Measurements from ENCODE around the gene WWTR1. TPM values are rescaled to one million over a fixed set of nuclear protein-coding genes. Genes with fewer than 3 reads are reported as not detected.

The WWTR1 gene
- total RNA-seq, 1 experiment from 2014 or later, result 25.5 TPM

- peaks cover 38% of the 10 kb centered on the region for H3K4me1 Mint-ChIP-seq
- ChIA-PET POLR2A (no interaction called here), CTCF (no interaction called here)
- H3K9me3 Mint-ChIP-seq, result no peaks in the 10 kb centered on the region
- no peaks in the 10 kb centered on the region for H3K27me3 Mint-ChIP-seq (ENCODE audit: low read depth)
- no peak for TF ChIP-seq MXD4 (CRISPR knock-in tag; IDR thresholded peaks at IDR 0.05; ENCODE audit: borderline replicate concordance)
- TF ChIP-seq ZNF281 (CRISPR knock-in tag; IDR thresholded peaks at IDR 0.05), result no peak
- TF ChIP-seq RELA (CRISPR knock-in tag; IDR thresholded peaks at IDR 0.05; ENCODE audit: borderline replicate concordance), result no peak
- TF ChIP-seq ZNF219 (CRISPR knock-in tag; IDR thresholded peaks at IDR 0.05; ENCODE audit: borderline replicate concordance), result no peak
- TF ChIP-seq USF2 (CRISPR knock-in tag; IDR thresholded peaks at IDR 0.05), result no peak
- TF ChIP-seq TCF7 (CRISPR knock-in tag; IDR thresholded peaks at IDR 0.05; ENCODE audit: low read depth), result no peak
- TF ChIP-seq ZNF512 (CRISPR knock-in tag; IDR thresholded peaks at IDR 0.05; ENCODE audit: borderline replicate concordance), result no peak
- no peak for TF ChIP-seq ZBTB21 (CRISPR knock-in tag; IDR thresholded peaks at IDR 0.05; ENCODE audit: borderline replicate concordance)
- no peak for TF ChIP-seq NR3C1 (CRISPR knock-in tag; conservative IDR thresholded peaks at IDR 0.05; ENCODE audit: low read depth)
- TF ChIP-seq ZMAT4 (CRISPR knock-in tag; IDR thresholded peaks at IDR 0.05), result no peak
- no peak for TF ChIP-seq CREM (CRISPR knock-in tag; IDR thresholded peaks at IDR 0.05)
- TF ChIP-seq GTF2I (CRISPR knock-in tag; conservative IDR thresholded peaks at IDR 0.05), result no peak
- no peak for TF ChIP-seq USF1 (CRISPR knock-in tag; IDR thresholded peaks at IDR 0.05)
- no peak for TF ChIP-seq NFYB (CRISPR knock-in tag; conservative IDR thresholded peaks at IDR 0.05; ENCODE audit: low read depth)
- TF ChIP-seq ZNF138 (CRISPR knock-in tag; conservative IDR thresholded peaks at IDR 0.05), result no peak
- TF ChIP-seq ATF3 (CRISPR knock-in tag; conservative IDR thresholded peaks at IDR 0.05), result no peak
- TF ChIP-seq ZNF425 (CRISPR knock-in tag; conservative IDR thresholded peaks at IDR 0.05), result no peak
- TF ChIP-seq EMX1 (CRISPR knock-in tag; IDR thresholded peaks at IDR 0.05), result no peak
- TF ChIP-seq ZBTB43 (CRISPR knock-in tag; IDR thresholded peaks at IDR 0.05), result no peak
- no peak overlapping the region for H3K4me3 Mint-ChIP-seq
- H3K27ac Mint-ChIP-seq, result no peak overlapping the region
- peaks cover 2% of the 10 kb centered on the region; the same call in 1 of the 2 replicates for H3K36me3 Mint-ChIP-seq
- ATAC-seq (no peak), DNase-seq (ENCODE audit: low spot score) (no peak)
Observed at GRCh38 chr3:149626671-149627070, 31.2 kb downstream of the WWTR1 start.

Measured in WTC11 (cell line).